Hematopoietic multipotent progenitor cell treated with erythropoietin and hydrocortisone succinate and interleukin-3 and kit ligand, for 17 days (in vitro differentiated cells): ENCODE data around the gene LHB.
"Not testable (repeated sequence)": the region's sequence is repeated elsewhere in the genome, so short reads cannot be mapped to it uniquely, and the experiment has no call there.

Experiments
- DNase-seq: peaks from one replicate; pipeline ENCODE4 v3.0.0-alpha.2; 2015; ENCODE audit warnings: low spot score

LHB gene

GRCh38 chr19:49017041-49017665, at the start of gene LHB:
TSS of gene LHB (minus strand) at chr19:49017091. CDS start at chr19:49017081, 10 bp downstream.
- DNase-seq = no peak

GRCh38 chr19:49065905-49066512, 49.1 kb upstream of the LHB start:
- DNase-seq = no peak

GRCh38 chr19:49064768-49065611, 48.1 kb upstream of the LHB start, which contains the start of gene NTF4:
TSS of gene NTF4 (minus strand) at chr19:49064818. CDS start at chr19:49061997, 2,821 bp downstream.
- no peak for DNase-seq

GRCh38 chr19:49064029-49064629, 47.2 kb upstream of the LHB start:
- no peak for DNase-seq

- no peak for DNase-seq
Observed at GRCh38 chr19:49061445-49061844, 44.6 kb upstream of the LHB start.

GRCh38 chr19:49061000-49061399, 44.1 kb upstream of the LHB start:
- no peak for DNase-seq

- no peak for DNase-seq
Observed at GRCh38 chr19:49059053-49059452, 42.2 kb upstream of the LHB start.

- DNase-seq = no peak
Observed at GRCh38 chr19:49058562-49058961, 41.7 kb upstream of the LHB start.

- DNase-seq = no peak
Observed at GRCh38 chr19:49057636-49058234, 40.8 kb upstream of the LHB start, which contains the start of gene CGB7. TSS of gene CGB7 (minus strand) at chr19:49057749. CDS start at chr19:49055375, 2,374 bp downstream.

GRCh38 chr19:49056902-49057596, 40.2 kb upstream of the LHB start:
- not testable (repeated sequence) for DNase-seq

GRCh38 chr19:49056101-49056901, 39.4 kb upstream of the LHB start:
- peak; percentile 32 for DNase-seq

- not testable (repeated sequence) for DNase-seq
Observed at GRCh38 chr19:49050376-49051033, 33.6 kb upstream of the LHB start.

GRCh38 chr19:49049834-49050233, 32.9 kb upstream of the LHB start:
- DNase-seq = not testable (repeated sequence)

- not testable (repeated sequence) for DNase-seq
Observed at GRCh38 chr19:49049011-49049410, 32.1 kb upstream of the LHB start, which contains the start of gene CGB8. TSS of gene CGB8 (minus strand) at chr19:49049111. CDS start at chr19:49048739, 372 bp downstream.

- DNase-seq = not testable (repeated sequence)
Observed at GRCh38 chr19:49043548-49043947, 26.7 kb upstream of the LHB start, which contains the start of gene CGB5. TSS of gene CGB5 (plus strand) at chr19:49043848. CDS start at chr19:49044210, 362 bp downstream.

GRCh38 chr19:49042666-49043065, 25.8 kb upstream of the LHB start:
- not testable (repeated sequence) for DNase-seq

- DNase-seq = no peak
Observed at GRCh38 chr19:49042177-49042576, 25.3 kb upstream of the LHB start.

- DNase-seq = not testable (repeated sequence)
Observed at GRCh38 chr19:49039736-49040135, 22.8 kb upstream of the LHB start.

- not testable (repeated sequence) for DNase-seq
Observed at GRCh38 chr19:49038557-49039276, 21.8 kb upstream of the LHB start.
